ENCODE results near the gene P3H2.

GRCh38 chr3:190096345-190096744 lies 24.4 kb downstream of the P3H2 start:
- TF ChIP-seq EP300 (IDR thresholded peaks at IDR 0.05) (no peak), CTCF (IDR thresholded peaks at IDR 0.05) (no peak)

Measured in stomach (tissue), 4 donors.